Measurements from ENCODE around the gene RAB26. TPM values are rescaled to one million over a fixed set of nuclear protein-coding genes. Genes with fewer than 3 reads are reported as not detected.
"Not testable (repeated sequence)": the region's sequence is repeated elsewhere in the genome, so short reads cannot be mapped to it uniquely, and the experiment has no call there.

RAB26 gene
- polyA plus RNA-seq (2012; ENCODE audit: insufficient read depth, insufficient read length, low read depth) = 9.1 TPM

DNA sequence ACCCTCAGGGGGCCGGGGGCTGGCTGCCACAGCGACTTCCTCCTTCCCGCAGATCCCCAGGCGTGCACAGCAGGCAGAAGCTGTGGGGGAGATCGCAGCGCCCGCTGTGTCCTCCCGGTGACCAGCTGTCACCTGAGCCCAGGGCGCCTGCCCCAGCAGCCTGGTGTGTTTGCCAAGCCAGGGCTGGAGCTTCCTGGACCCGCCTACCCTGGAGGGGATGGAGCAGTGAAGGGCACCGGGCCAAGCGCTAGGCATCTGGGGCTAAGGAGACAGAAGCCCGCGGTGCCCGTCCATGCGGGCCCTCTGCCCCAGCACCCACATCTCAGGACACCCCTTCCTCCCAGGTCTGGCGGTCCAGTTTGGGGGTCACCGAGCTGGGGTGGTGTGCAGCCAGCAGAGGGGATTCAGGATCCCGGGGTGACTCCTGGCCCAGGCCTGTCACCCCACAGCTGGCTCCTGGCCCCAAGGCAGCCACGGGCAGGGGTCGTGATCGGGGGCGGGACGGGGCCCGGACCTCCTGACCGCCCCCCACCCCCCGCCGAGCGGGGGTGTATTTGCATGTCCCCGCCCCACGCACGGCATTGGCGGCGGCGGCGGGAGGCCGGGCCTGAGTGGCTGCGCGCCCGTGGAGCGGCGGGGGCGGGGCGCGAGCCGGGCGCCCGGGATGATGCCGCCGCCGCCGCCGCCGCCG is at the start of gene RAB26:
RAB26 (plus strand) TSS at position 645 of the 691 bp plus-strand sequence. CDS start 159 bp downstream, outside the sequence.
- H3K27me3 ChIP-seq = no peaks in the 10 kb centered on the region
- H3K4me3 ChIP-seq (ENCODE audit: low read depth, low read length) = peak within 1 kb of the TSS; percentile 56
- H3K9me3 ChIP-seq = no peaks in the 10 kb centered on the region
- H3K36me3 ChIP-seq = peaks cover 17% of the 10 kb centered on the region
- TF ChIP-seq, protein P1, sequence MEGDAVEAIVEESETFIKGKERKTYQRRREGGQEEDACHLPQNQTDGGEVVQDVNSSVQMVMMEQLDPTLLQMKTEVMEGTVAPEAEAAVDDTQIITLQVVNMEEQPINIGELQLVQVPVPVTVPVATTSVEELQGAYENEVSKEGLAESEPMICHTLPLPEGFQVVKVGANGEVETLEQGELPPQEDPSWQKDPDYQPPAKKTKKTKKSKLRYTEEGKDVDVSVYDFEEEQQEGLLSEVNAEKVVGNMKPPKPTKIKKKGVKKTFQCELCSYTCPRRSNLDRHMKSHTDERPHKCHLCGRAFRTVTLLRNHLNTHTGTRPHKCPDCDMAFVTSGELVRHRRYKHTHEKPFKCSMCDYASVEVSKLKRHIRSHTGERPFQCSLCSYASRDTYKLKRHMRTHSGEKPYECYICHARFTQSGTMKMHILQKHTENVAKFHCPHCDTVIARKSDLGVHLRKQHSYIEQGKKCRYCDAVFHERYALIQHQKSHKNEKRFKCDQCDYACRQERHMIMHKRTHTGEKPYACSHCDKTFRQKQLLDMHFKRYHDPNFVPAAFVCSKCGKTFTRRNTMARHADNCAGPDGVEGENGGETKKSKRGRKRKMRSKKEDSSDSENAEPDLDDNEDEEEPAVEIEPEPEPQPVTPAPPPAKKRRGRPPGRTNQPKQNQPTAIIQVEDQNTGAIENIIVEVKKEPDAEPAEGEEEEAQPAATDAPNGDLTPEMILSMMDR (IDR thresholded peaks at IDR 0.05; ENCODE audit: low read depth, low read length) = no peak
- DNase-seq = peak; percentile 94
- H3K4me1 ChIP-seq = peaks cover 32% of the 10 kb centered on the region

- not testable (repeated sequence) for H3K36me3 ChIP-seq; H3K4me1 ChIP-seq; DNase-seq; H3K27me3 ChIP-seq; H3K9me3 ChIP-seq; H3K4me3 ChIP-seq (ENCODE audit: low read depth, low read length)
Observed at GRCh38 chr16:2101581-2101980, 46.8 kb upstream of the RAB26 start.

DNA sequence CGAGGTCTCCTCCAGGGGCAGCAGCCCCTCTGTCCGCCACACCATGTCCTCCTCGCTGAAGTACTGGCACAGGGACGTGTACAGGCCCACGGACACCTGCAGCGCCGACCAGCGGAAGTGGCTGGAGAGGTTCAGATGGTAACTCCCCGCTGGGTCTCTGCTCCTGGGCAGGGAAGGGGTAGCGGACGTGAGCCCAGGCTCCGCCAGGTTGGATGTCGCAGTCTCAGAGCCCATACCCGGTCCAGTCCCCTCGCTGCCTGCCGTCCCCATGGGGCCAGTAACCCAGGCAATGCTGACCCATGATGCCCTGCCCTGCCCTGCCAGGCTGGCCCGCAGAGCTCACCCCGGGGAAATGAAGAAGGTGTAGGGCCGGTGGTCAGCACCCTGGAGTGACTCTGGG is 46.0 kb upstream of the RAB26 start:
- Histone ChIP-seq H3K4me1 (no peaks in the 10 kb centered on the region), H3K4me3 (ENCODE audit: low read depth, low read length) (no peak overlapping the region), H3K9me3 (no peaks in the 10 kb centered on the region), H3K36me3 (peaks cover 5% of the 10 kb centered on the region; the same call in 1 of the 2 replicates), H3K27me3 (no peaks in the 10 kb centered on the region)
- DNase-seq = no peak
- TF ChIP-seq, protein P1 (IDR thresholded peaks at IDR 0.05; ENCODE audit: low read depth, low read length) = no peak

- H3K36me3 ChIP-seq = peaks cover 12% of the 10 kb centered on the region; the same call in 1 of the 2 replicates
- not testable (repeated sequence) for H3K27me3 ChIP-seq; DNase-seq; H3K4me3 ChIP-seq (ENCODE audit: low read depth, low read length); H3K4me1 ChIP-seq; H3K9me3 ChIP-seq
Observed at GRCh38 chr16:2104464-2104863, 44.0 kb upstream of the RAB26 start.

DNA sequence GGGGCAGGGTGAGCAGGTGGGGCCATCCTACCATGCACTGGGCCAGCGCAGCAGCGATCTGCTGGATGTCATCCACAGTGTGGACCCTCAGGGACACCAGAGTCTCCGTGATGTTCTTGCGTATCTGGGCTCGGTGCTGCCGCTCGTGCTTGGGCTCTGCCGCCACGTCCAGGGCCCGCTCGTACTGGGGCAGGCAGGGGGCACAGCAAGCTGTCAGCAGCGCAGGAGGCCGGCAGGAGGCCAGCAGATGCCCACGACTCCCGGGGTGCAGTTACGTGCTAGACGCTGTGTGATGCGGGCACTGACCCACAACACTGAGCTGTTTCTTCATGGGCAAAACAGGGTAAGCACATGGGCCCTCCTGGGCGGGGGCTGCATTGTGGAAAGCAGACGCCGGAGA is 43.1 kb upstream of the RAB26 start:
- not testable (repeated sequence) for H3K9me3 ChIP-seq; H3K4me3 ChIP-seq (ENCODE audit: low read depth, low read length); DNase-seq; H3K4me1 ChIP-seq; H3K27me3 ChIP-seq
- peaks cover 12% of the 10 kb centered on the region; the same call in 1 of the 2 replicates for H3K36me3 ChIP-seq

GRCh38 chr16:2105769-2106168 is 42.7 kb upstream of the RAB26 start:
- H3K27me3 ChIP-seq; H3K9me3 ChIP-seq; H3K4me1 ChIP-seq; H3K4me3 ChIP-seq (ENCODE audit: low read depth, low read length); DNase-seq; H3K36me3 ChIP-seq: not testable (repeated sequence)

GRCh38 chr16:2106211-2106610 is 42.2 kb upstream of the RAB26 start:
- H3K27me3 ChIP-seq; H3K9me3 ChIP-seq; H3K4me1 ChIP-seq; H3K4me3 ChIP-seq (ENCODE audit: low read depth, low read length); H3K36me3 ChIP-seq; DNase-seq: not testable (repeated sequence)

DNA sequence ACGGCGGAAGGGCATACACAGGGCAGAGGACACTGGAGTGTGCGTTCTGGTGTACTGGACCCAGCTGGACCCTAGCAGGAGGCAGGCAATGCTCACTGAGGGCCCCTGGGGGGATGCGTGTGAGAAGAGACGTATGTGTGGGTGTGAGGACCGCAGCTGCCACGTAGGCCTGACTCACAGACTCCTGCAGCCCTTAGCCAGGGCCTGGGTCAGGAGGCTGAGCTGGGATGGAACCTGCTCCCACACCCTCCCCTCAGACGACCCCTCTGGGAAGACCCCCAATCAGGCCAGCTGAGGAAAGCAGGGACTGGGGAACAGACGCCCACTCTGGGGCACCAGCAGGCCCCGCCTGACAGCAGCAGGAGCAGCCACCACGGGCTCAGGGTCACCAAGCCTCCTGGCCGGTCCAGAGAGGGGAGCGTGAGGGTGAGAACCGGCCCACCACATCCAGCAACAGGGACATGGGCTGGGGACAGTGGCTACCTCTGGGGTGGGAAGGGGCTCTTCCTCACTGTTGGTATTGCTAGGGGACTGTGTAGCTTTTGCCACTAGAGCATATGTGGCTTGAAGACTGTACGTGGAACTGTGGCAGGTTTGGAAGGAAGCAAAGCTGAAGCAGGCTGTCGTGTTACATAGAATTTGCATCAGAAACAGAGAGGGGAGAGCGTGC is 41.2 kb upstream of the RAB26 start:
- DNase-seq; H3K36me3 ChIP-seq; H3K4me1 ChIP-seq; H3K4me3 ChIP-seq (ENCODE audit: low read depth, low read length); H3K9me3 ChIP-seq; H3K27me3 ChIP-seq: not testable (repeated sequence)

GRCh38 chr16:2107791-2108125 is 40.7 kb upstream of the RAB26 start:
- not testable (repeated sequence) for H3K36me3 ChIP-seq; DNase-seq; H3K4me1 ChIP-seq; H3K27me3 ChIP-seq; H3K4me3 ChIP-seq (ENCODE audit: low read depth, low read length); H3K9me3 ChIP-seq

- DNase-seq; H3K4me3 ChIP-seq (ENCODE audit: low read depth, low read length); H3K9me3 ChIP-seq; H3K27me3 ChIP-seq; H3K4me1 ChIP-seq; H3K36me3 ChIP-seq: not testable (repeated sequence)
Observed at GRCh38 chr16:2108446-2109270, 39.8 kb upstream of the RAB26 start.

DNA sequence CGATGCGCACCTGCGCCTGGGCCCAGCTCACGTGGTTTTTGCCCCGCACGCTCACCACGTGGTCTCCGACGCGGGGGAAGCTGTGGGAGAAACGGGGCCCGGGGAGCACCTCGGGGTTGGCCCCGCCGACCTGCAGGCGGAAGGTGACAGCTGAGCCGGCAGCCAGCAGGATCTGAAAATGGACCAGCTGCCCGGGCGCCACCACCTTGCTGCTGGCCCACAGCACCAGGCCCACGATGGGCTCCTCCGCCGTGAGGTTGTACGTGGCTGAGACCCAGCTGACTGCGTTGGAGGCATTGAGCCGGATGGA is 39.2 kb upstream of the RAB26 start:
- H3K4me3 ChIP-seq (ENCODE audit: low read depth, low read length); H3K9me3 ChIP-seq; DNase-seq; H3K4me1 ChIP-seq; H3K27me3 ChIP-seq; H3K36me3 ChIP-seq: not testable (repeated sequence)

GRCh38 chr16:2109872-2110271 is 38.6 kb upstream of the RAB26 start:
- not testable (repeated sequence) for DNase-seq; H3K9me3 ChIP-seq; H3K4me3 ChIP-seq (ENCODE audit: low read depth, low read length); H3K4me1 ChIP-seq; H3K27me3 ChIP-seq; H3K36me3 ChIP-seq

DNA sequence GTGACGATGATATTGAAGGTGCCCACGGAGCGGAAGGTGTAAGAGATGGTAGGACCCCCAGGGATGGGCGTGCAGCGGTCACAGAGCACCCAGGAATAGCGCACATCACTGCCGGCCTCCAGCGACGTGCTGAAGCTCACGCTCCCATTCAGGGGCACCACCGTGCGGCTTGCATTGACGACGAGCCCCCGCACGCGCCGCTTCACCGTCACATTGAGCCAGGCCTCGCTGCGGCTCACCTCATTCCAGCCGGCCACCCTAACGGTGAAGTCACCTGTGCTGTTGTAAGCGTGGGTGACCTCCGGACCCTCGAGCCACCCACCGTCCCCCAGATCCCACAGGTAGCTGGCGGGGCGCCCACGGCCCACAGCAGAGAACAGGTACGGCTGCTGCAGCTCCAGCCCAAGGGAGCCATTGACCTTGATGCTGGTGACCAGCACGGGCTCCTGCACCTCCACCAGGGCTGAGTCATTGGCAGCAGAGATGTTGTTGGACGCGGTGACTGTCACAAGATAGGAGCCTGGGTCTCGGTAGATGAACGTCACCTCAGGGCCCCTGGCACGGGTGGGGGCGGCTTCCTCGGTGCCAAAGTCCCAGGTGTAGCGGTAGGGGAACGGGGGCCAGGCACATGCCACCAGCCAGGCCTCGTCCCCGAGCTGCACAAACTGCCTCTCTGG is 38.0 kb upstream of the RAB26 start:
- H3K4me1 ChIP-seq; H3K9me3 ChIP-seq; H3K4me3 ChIP-seq (ENCODE audit: low read depth, low read length); DNase-seq; H3K36me3 ChIP-seq; H3K27me3 ChIP-seq: not testable (repeated sequence)
